ENCODE data around the gene PEX3. TPM values are rescaled to one million over a fixed set of nuclear protein-coding genes. Genes with fewer than 3 reads are reported as not detected.

PEX3 gene
- total RNA-seq, 3 donors from 2014 or later = 10.0 to 13.6 (median 12.7) TPM

DNA sequence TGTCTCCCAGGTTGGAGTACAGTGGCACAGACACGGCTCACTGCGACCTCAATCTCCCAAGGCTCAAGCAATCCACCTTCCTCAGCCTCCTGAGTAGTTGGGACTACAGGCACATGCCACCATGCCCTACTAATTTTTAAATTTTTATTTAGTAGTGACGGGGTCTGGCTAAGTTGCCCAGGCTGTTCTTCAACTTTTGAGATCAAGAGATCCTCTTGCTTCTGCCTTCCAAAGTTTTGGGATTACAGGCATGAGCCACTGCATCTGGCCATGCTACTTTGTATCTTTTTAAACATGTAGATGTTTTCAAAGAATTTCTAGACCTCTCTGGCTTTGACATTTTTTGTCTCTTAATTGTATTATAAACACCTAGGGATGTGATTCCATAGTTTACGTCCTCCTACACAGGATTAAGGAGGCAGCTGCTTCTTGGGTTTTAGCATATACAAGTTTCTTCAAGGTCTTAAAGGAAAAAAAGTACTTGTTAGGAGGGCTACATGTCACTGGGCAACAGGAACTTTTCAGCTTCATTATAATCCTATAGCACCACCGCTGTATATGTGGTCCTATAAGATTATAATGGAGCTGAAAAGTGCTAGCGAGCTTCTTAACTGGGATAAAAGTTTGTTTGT lies 1.4 kb upstream of the PEX3 start:
- Histone ChIP-seq H3K9me3 (no peaks in the 10 kb centered on the region), H3K4me3 (no peak overlapping the region), H3K36me3 (ENCODE audit: low read depth) (no peaks in the 10 kb centered on the region), H3K4me1 (ENCODE audit: low read depth) (peaks cover 13% of the 10 kb centered on the region)
- ATAC-seq (no peak), DNase-seq (no peak)
- intact Hi-C loops (cut with DNase I, micrococcal nuclease) = no loop called here
- TF ChIP-seq, protein P1, sequence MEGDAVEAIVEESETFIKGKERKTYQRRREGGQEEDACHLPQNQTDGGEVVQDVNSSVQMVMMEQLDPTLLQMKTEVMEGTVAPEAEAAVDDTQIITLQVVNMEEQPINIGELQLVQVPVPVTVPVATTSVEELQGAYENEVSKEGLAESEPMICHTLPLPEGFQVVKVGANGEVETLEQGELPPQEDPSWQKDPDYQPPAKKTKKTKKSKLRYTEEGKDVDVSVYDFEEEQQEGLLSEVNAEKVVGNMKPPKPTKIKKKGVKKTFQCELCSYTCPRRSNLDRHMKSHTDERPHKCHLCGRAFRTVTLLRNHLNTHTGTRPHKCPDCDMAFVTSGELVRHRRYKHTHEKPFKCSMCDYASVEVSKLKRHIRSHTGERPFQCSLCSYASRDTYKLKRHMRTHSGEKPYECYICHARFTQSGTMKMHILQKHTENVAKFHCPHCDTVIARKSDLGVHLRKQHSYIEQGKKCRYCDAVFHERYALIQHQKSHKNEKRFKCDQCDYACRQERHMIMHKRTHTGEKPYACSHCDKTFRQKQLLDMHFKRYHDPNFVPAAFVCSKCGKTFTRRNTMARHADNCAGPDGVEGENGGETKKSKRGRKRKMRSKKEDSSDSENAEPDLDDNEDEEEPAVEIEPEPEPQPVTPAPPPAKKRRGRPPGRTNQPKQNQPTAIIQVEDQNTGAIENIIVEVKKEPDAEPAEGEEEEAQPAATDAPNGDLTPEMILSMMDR (IDR thresholded peaks at IDR 0.05) = no peak

GRCh38 chr6:143449714-143450452 lies 722 bp upstream of the PEX3 start:
- H3K4me1 ChIP-seq (ENCODE audit: low read depth) = peaks cover 13% of the 10 kb centered on the region
- H3K9me3 ChIP-seq = no peaks in the 10 kb centered on the region
- peak; percentile 3 for ATAC-seq
- intact Hi-C loops (cut with DNase I, micrococcal nuclease) = no loop called here
- H3K4me3 ChIP-seq = peak overlapping the region; percentile 40
- no peaks in the 10 kb centered on the region for H3K36me3 ChIP-seq (ENCODE audit: low read depth)
- TF ChIP-seq, protein P1 (IDR thresholded peaks at IDR 0.05) = no peak
- peak; percentile 41 to 55 (median 49) for DNase-seq

DNA sequence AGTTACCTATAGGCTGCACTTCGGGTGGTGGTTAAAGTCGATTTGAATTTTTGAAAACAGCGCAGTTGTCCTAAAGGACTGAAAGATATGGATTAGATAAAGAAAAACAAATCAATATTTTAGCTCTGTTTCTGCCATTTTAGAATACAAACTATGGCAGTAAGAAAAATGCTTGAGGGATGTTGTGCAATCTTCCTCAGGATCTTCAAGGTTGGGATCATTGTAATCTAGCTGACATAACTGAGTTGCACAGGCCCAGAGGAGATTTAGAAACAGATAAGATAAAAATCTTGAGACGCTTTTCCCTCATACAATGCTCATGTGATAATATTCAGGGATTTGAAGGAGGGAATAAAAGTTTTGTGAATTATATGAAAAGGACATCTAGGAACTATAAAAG lies 926 bp downstream of the PEX3 start:
- H3K4me3 ChIP-seq = no peak overlapping the region
- DNase-seq (no peak), ATAC-seq (no peak)
- TF ChIP-seq, protein P1 (IDR thresholded peaks at IDR 0.05) = no peak
- no peaks in the 10 kb centered on the region for H3K9me3 ChIP-seq
- intact Hi-C loops (cut with DNase I, micrococcal nuclease) = no loop called here
- peaks cover 13% of the 10 kb centered on the region for H3K4me1 ChIP-seq (ENCODE audit: low read depth)
- no peaks in the 10 kb centered on the region for H3K36me3 ChIP-seq (ENCODE audit: low read depth)

- intact Hi-C loops (cut with DNase I, micrococcal nuclease) = no loop called here
- TF ChIP-seq, protein P1 (IDR thresholded peaks at IDR 0.05) = no peak
- ATAC-seq (peak; percentile 24), DNase-seq (no peak)
- no peaks in the 10 kb centered on the region for H3K36me3 ChIP-seq (ENCODE audit: low read depth)
- H3K4me3 ChIP-seq = no peak overlapping the region
- H3K9me3 ChIP-seq = no peaks in the 10 kb centered on the region
- no peaks in the 10 kb centered on the region for H3K4me1 ChIP-seq (ENCODE audit: low read depth)
Observed at GRCh38 chr6:143457563-143458359, 7.2 kb downstream of the PEX3 start.

DNA sequence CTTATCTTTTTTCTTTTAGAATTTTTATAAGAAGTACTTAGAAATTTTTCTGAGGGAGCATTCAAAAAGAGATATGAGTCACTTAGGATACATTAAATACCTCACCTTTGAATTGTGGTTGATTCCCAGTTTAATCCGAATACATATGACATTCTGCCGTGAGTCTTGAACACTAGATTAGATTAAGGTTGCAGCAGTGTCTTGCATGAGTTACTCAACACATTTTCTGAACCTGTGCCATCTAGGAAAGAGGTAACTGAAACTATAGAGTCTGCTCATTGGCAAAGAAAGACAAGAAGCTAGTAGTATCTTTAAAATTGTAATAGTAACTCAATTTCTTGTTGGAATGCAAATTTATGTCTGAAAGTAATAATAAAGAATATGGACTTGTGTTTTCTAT lies 14.9 kb downstream of the PEX3 start:
- H3K9me3 ChIP-seq = no peaks in the 10 kb centered on the region
- no peaks in the 10 kb centered on the region for H3K36me3 ChIP-seq (ENCODE audit: low read depth)
- no peak overlapping the region for H3K4me3 ChIP-seq
- ATAC-seq (no peak), DNase-seq (no peak)
- H3K4me1 ChIP-seq (ENCODE audit: low read depth) = no peaks in the 10 kb centered on the region
- TF ChIP-seq, protein P1 (IDR thresholded peaks at IDR 0.05) = no peak
- intact Hi-C loops (cut with DNase I, micrococcal nuclease) = no loop called here

Measured in mucosa of descending colon (tissue), 3 donors.